PC-3 (cell line): ENCODE results near the gene EPHB1. TPM values are rescaled to one million over a fixed set of nuclear protein-coding genes. Genes with fewer than 3 reads are reported as not detected.

Source experiments
- ATAC-seq: fragments of 200-7000 bp; cut with Tn5 transposase; 2 replicates; pipeline ENCODE4 v1.9.1; 2020; ENCODE audit warnings: mild to moderate bottlenecking, moderate library complexity
- BruUV-seq: library from RNA; stranded (reverse); fragments of 400-500 nt; replicated peaks from 2 replicates; lab custom pipeline; 2021; lab: Mats Ljungman, UMichigan
- CTCF ChIA-PET: fragments of 300-600 bp; sonication (Branson Sonifier 250); formaldehyde crosslinking; loops from one replicate; lab custom pipeline; 2022; ENCODE audit warnings: antibody characterized with exemption; lab: Charles Lee
- POLR2A ChIA-PET: fragments of 300-600 bp; sonication (Branson Sonifier 250); formaldehyde crosslinking; loops from one replicate; lab custom pipeline; 2022; ENCODE audit warnings: antibody characterized with exemption; ENCODE audit not compliant: unreplicated experiment; lab: Charles Lee
- DNase-seq: peaks from one replicate; pipeline ENCODE4 v3.0.0-alpha.2; 2015
- H2AFZ ChIP-seq: fragments of 300-600 bp; sonication (generic); 2 replicates; pipeline ENCODE4 v1.6.0; 2016; ENCODE audit warnings: antibody characterized with exemption, low read length
- H3F3A ChIP-seq: fragments of 300-600 bp; sonication (generic); one replicate; pipeline ENCODE4 v1.6.0; 2017; ENCODE audit warnings: antibody characterized with exemption, low read length, control low read depth, mild to moderate bottlenecking; ENCODE audit not compliant: unreplicated experiment
- H3K27ac ChIP-seq: fragments of 300-600 bp; sonication (generic); 2 replicates; pipeline ENCODE4 v1.5.1; 2016; ENCODE audit warnings: mild to moderate bottlenecking, low read length
- H3K27me3 ChIP-seq: fragments of 300-600 bp; sonication (generic); 2 replicates; pipeline ENCODE4 v1.6.1; 2016; ENCODE audit warnings: low read length, mixed read lengths
- H3K36me3 ChIP-seq: fragments of 300-600 bp; sonication (generic); 2 replicates; pipeline ENCODE4 v1.6.1; 2016; ENCODE audit warnings: low read depth, mixed run types, low read length, mixed read lengths
- H3K4me1 ChIP-seq: fragments of 300-600 bp; sonication (generic); 2 replicates; pipeline ENCODE4 v1.5.1; 2016; ENCODE audit warnings: low read length; ENCODE audit not compliant: insufficient read depth
- H3K4me2 ChIP-seq: fragments of 300-600 bp; sonication (generic); 2 replicates; pipeline ENCODE4 v1.6.0; 2016; ENCODE audit warnings: low read length
- H3K4me3 ChIP-seq: fragments of 300-600 bp; sonication (generic); 2 replicates; pipeline ENCODE4 v1.5.1; 2016; ENCODE audit warnings: mild to moderate bottlenecking, low read length, mixed read lengths
- H3K79me2 ChIP-seq: fragments of 300-600 bp; sonication (generic); 2 replicates; pipeline ENCODE4 v1.6.1; 2017; ENCODE audit warnings: low read length, mixed read lengths
- H3K9ac ChIP-seq: fragments of 300-600 bp; sonication (generic); 2 replicates; pipeline ENCODE4 v1.6.0; 2016; ENCODE audit warnings: mild to moderate bottlenecking, low read length
- H3K9me2 ChIP-seq: fragments of 300-600 bp; sonication (generic); replicated peaks from 2 replicates; pipeline ENCODE4 v1.6.1; 2016; ENCODE audit warnings: mixed run types, low read length, mixed read lengths
- H3K9me3 ChIP-seq: fragments of 300-600 bp; sonication (generic); 2 replicates; pipeline ENCODE4 v1.6.1; 2016; ENCODE audit warnings: low read length, mixed read lengths
- H4K20me1 ChIP-seq: fragments of 300-600 bp; sonication (generic); 2 replicates; pipeline ENCODE4 v1.6.1; 2016; ENCODE audit warnings: low read length, mixed read lengths
- CTCF ChIP-seq: fragments of 300-600 bp; sonication (generic); conservative IDR thresholded peaks from 2 replicates; pipeline ENCODE4 v1.5.1; 2017; ENCODE audit warnings: antibody characterized with exemption, low read depth, mild to moderate bottlenecking, low read length
- EZH2 ChIP-seq: fragments of 300-600 bp; sonication (generic); IDR thresholded peaks from one replicate; pipeline ENCODE4 v1.6.1; 2017; ENCODE audit warnings: antibody characterized with exemption, mild to moderate bottlenecking, low read length; ENCODE audit not compliant: unreplicated experiment
- EZH2phosphoT487 ChIP-seq: fragments of 300-600 bp; sonication (generic); IDR thresholded peaks from 2 replicates; pipeline ENCODE4 v1.6.1; 2018; ENCODE audit warnings: mild to moderate bottlenecking, antibody characterized with exemption, low read length, borderline replicate concordance
- intact Hi-C: fragments of 100-400 bp; cut with micrococcal nuclease; formaldehyde crosslinking; loops from 2 replicates; pipeline ENCODE4 v1.9.0; 2023
- total RNA-seq: library from RNA; depleted of rRNA; stranded (reverse); fragments of >200 nt; gene quantifications from 2 replicates; pipeline ENCODE4 v1.2.3, GENCODE V29; 2014

Gene EPHB1
- total RNA-seq, 1 experiment from 2014 or later = 0.69 TPM

GRCh38 chr3:135136361-135137100 lies 341.5 kb downstream of the EPHB1 start:
- Histone ChIP-seq H3K9ac (no peak overlapping the region), H3K27ac (no peak overlapping the region), H3K9me3 (no peaks in the 10 kb centered on the region), H3K4me2 (no peak overlapping the region), H2AFZ (no peak overlapping the region), H3K79me2 (no peaks in the 10 kb centered on the region), H4K20me1 (no peaks in the 10 kb centered on the region), H3F3A (no peaks in the 10 kb centered on the region), H3K4me3 (no peak overlapping the region), H3K36me3 (no peaks in the 10 kb centered on the region), H3K9me2 (no peaks in the 10 kb centered on the region), H3K27me3 (no peaks in the 10 kb centered on the region), H3K4me1 (no peaks in the 10 kb centered on the region)
- intact Hi-C loops = no loop called here
- DNase-seq = no peak
- ChIA-PET CTCF (no interaction called here), POLR2A (no interaction called here)
- ATAC-seq = no peak
- no peak for TF ChIP-seq CTCF
- no peak for TF ChIP-seq EZH2phosphoT487
- TF ChIP-seq EZH2 = no peak
- BruUV-seq = no TSS peak

DNA sequence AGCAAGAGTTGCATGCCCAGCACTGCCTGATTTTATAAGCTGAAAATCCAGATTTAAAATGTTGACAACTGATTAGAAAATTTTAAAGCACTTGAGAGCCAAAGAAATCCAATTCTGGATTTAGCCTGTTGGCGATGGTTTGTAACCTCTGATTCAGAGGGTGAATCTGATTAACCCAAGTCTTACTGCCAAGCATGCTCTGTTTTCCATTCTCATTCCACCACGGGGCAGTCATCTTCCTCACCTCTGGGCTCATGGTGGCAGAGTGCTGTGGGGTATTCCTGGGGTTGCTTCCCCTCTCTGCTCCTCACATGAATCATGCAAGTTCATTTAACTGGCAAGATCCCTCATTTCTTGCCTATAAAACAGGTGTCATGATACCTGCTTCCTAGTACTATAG lies 342.2 kb downstream of the EPHB1 start:
- no peak overlapping the region for H3K4me2 ChIP-seq
- ATAC-seq (no peak), DNase-seq (no peak)
- no peaks in the 10 kb centered on the region for H3K4me1 ChIP-seq
- BruUV-seq = no TSS peak
- H3K9ac ChIP-seq = no peak overlapping the region
- ChIA-PET CTCF (no interaction called here), POLR2A (no interaction called here)
- H3K9me3 ChIP-seq = no peaks in the 10 kb centered on the region
- no peak overlapping the region for H3K27ac ChIP-seq
- H4K20me1 ChIP-seq = no peaks in the 10 kb centered on the region
- no peaks in the 10 kb centered on the region for H3K36me3 ChIP-seq
- H3F3A ChIP-seq = no peaks in the 10 kb centered on the region
- no peaks in the 10 kb centered on the region for H3K9me2 ChIP-seq
- no peak overlapping the region for H2AFZ ChIP-seq
- no peak overlapping the region for H3K4me3 ChIP-seq
- intact Hi-C loops = no loop called here
- TF ChIP-seq EZH2phosphoT487 (no peak), CTCF (no peak), EZH2 (no peak)
- no peaks in the 10 kb centered on the region for H3K27me3 ChIP-seq
- H3K79me2 ChIP-seq = no peaks in the 10 kb centered on the region

- H3K4me3 ChIP-seq = no peak overlapping the region
- H3K27me3 ChIP-seq = no peaks in the 10 kb centered on the region
- no peaks in the 10 kb centered on the region for H3K79me2 ChIP-seq
- BruUV-seq = no TSS peak
- H3F3A ChIP-seq = no peaks in the 10 kb centered on the region
- no peak overlapping the region for H3K4me2 ChIP-seq
- TF ChIP-seq EZH2 (no peak), EZH2phosphoT487 (no peak), CTCF (no peak)
- H3K27ac ChIP-seq = no peak overlapping the region
- CTCF ChIA-PET = no interaction called here
- H2AFZ ChIP-seq = no peak overlapping the region
- intact Hi-C loops = no loop called here
- H3K9ac ChIP-seq = no peak overlapping the region
- no peaks in the 10 kb centered on the region for H3K4me1 ChIP-seq
- no peaks in the 10 kb centered on the region for H3K9me2 ChIP-seq
- H3K36me3 ChIP-seq = no peaks in the 10 kb centered on the region
- DNase-seq (no peak), ATAC-seq (no peak)
- H4K20me1 ChIP-seq = no peaks in the 10 kb centered on the region
- no peaks in the 10 kb centered on the region for H3K9me3 ChIP-seq
- POLR2A ChIA-PET = no interaction called here
Measured at GRCh38 chr3:135138776-135139175, 343.7 kb downstream of the EPHB1 start.
